Keratinocyte (primary cell): ENCODE data around the gene NSUN3. TPM values are rescaled to one million over a fixed set of nuclear protein-coding genes. Genes with fewer than 3 reads are reported as not detected.

Experiments
- DNase-seq: peaks from one replicate; pipeline ENCODE4 v3.0.0-alpha.2; 2011; ENCODE audit warnings: low read depth, missing footprints, low spot score
- FAIRE-seq: peaks from 2 replicates; lab custom pipeline; 2011; peaks lifted over from hg19 to GRCh38; lab: Jason Lieb, UNC
- H2AFZ ChIP-seq: 2 replicates; pipeline ENCODE4 v1.6.0; 2012; ENCODE audit warnings: low read length, control low read depth, inconsistent platforms; ENCODE audit not compliant: control insufficient read depth
- H3K27ac ChIP-seq: 2 replicates; pipeline ENCODE4 v1.5.1; 2011; ENCODE audit warnings: low read length; ENCODE audit not compliant: control insufficient read depth, insufficient read depth
- H3K27me3 ChIP-seq: 3 replicates; pipeline ENCODE4 v1.6.0; 2011; ENCODE audit warnings: low read length; ENCODE audit not compliant: control insufficient read depth, insufficient read depth; ENCODE audit errors: extremely low read depth
- H3K36me3 ChIP-seq, 2 experiments: 2 replicates in 1 of 2; 3 replicates in 1 of 2; pipeline ENCODE4 v1.5.1; 2011; ENCODE audit warnings: low read length in 2 of 2, mild to moderate bottlenecking in 1 of 2; ENCODE audit not compliant: control insufficient read depth in 2 of 2, insufficient read depth in 2 of 2; ENCODE audit errors: extremely low read depth in 1 of 2
- H3K4me1 ChIP-seq: 3 replicates; pipeline ENCODE4 v1.5.1; 2011; ENCODE audit warnings: low read length; ENCODE audit not compliant: control insufficient read depth, insufficient read depth; ENCODE audit errors: extremely low read depth
- H3K4me2 ChIP-seq: 3 replicates; pipeline ENCODE4 v1.6.0; 2011; ENCODE audit warnings: low read depth, low read length; ENCODE audit not compliant: control insufficient read depth, insufficient read depth; ENCODE audit errors: extremely low read depth
- H3K4me3 ChIP-seq, 3 experiments: fragments of 200-600 bp in 1 of 3; sonication (generic) in 1 of 3; 2 replicates in 2 of 3; 3 replicates in 1 of 3; pipeline ENCODE4 v1.5.1; 2011 to 2016; ENCODE audit warnings: low read length in 3 of 3, mild to moderate bottlenecking in 3 of 3, control low read depth in 2 of 3, inconsistent platforms in 1 of 3, low read depth in 1 of 3, mixed read lengths in 1 of 3, mixed run types in 1 of 3, moderate library complexity in 1 of 3; ENCODE audit not compliant: control insufficient read depth in 2 of 3, insufficient read depth in 2 of 3; ENCODE audit errors: extremely low read depth in 1 of 3
- H3K79me2 ChIP-seq: 2 replicates; pipeline ENCODE4 v1.6.0; 2012; ENCODE audit warnings: low read length; ENCODE audit not compliant: control insufficient read depth, insufficient read depth
- H3K9ac ChIP-seq: 3 replicates; pipeline ENCODE4 v1.6.0; 2011; ENCODE audit warnings: low read length; ENCODE audit not compliant: control insufficient read depth, insufficient read depth; ENCODE audit errors: extremely low read depth
- H3K9me1 ChIP-seq: 3 replicates; pipeline ENCODE4 v1.6.0; 2011; ENCODE audit warnings: low read length; ENCODE audit not compliant: control insufficient read depth, insufficient read depth; ENCODE audit errors: extremely low read depth
- H3K9me3 ChIP-seq: 2 replicates; pipeline ENCODE4 v1.5.1; 2012; ENCODE audit warnings: low read depth, low read length; ENCODE audit not compliant: control insufficient read depth
- H4K20me1 ChIP-seq: 3 replicates; pipeline ENCODE4 v1.6.0; 2011; ENCODE audit warnings: low read length; ENCODE audit not compliant: control insufficient read depth, insufficient read depth; ENCODE audit errors: extremely low read depth
- EZH2 ChIP-seq: IDR thresholded peaks from one replicate; pipeline ENCODE4 v1.6.1; 2012; ENCODE audit warnings: inconsistent platforms, mild to moderate bottlenecking, low read length, moderate library complexity
- dilution Hi-C: fragments of 300-500 bp; cut with MboI; formaldehyde crosslinking; loops from one replicate; pipeline ENCODE4 v1.7.0; 2020; ENCODE audit warnings: low sequenced_read_pairs; ENCODE audit not compliant: extremely low pct_ligation_motif_present
- polyA plus RNA-seq, 5 experiments: library from polyadenylated mRNA; depleted of rRNA in 3 of 5; stranded (reverse) in 3 of 5; stranded (forward) in 1 of 5; unstranded in 1 of 5; fragments of >200 nt; gene quantifications; 1 replicate in 1 of 5; 2 replicates in 3 of 5; 3 replicates in 1 of 5; pipeline versions ENCODE4 v1.2.1 to v1.2.3, GENCODE V29; 2011 to 2012; ENCODE audit warnings: missing spikeins in 2 of 5, low read depth in 1 of 5, low replicate concordance in 1 of 5
- TF ChIP-seq, protein P1 (sequence below), 3 experiments: IDR thresholded peaks in 1 of 3; conservative IDR thresholded peaks in 1 of 3; optimal IDR thresholded peaks in 1 of 3; 2 replicates in 2 of 3; 3 replicates in 1 of 3; pipeline versions ENCODE3 to v1.5.1; 2011; ENCODE audit warnings: low read length in 3 of 3, mild to moderate bottlenecking in 3 of 3, moderate library complexity in 2 of 3, control low read depth in 1 of 3, inconsistent platforms in 1 of 3; ENCODE audit not compliant: insufficient read depth in 2 of 3; ENCODE audit errors: extremely low read depth in 1 of 3

Gene NSUN3
- polyA plus RNA-seq, 1 donor (not counting 4 experiments of a cell fraction or from before 2014, with no cell fraction given): 6.4 TPM

- no peaks in the 10 kb centered on the region for H3K9me1 ChIP-seq
- H3K4me3 ChIP-seq: no peak overlapping the region
- no peak overlapping the region for H3K9ac ChIP-seq
- TF ChIP-seq, protein P1, sequence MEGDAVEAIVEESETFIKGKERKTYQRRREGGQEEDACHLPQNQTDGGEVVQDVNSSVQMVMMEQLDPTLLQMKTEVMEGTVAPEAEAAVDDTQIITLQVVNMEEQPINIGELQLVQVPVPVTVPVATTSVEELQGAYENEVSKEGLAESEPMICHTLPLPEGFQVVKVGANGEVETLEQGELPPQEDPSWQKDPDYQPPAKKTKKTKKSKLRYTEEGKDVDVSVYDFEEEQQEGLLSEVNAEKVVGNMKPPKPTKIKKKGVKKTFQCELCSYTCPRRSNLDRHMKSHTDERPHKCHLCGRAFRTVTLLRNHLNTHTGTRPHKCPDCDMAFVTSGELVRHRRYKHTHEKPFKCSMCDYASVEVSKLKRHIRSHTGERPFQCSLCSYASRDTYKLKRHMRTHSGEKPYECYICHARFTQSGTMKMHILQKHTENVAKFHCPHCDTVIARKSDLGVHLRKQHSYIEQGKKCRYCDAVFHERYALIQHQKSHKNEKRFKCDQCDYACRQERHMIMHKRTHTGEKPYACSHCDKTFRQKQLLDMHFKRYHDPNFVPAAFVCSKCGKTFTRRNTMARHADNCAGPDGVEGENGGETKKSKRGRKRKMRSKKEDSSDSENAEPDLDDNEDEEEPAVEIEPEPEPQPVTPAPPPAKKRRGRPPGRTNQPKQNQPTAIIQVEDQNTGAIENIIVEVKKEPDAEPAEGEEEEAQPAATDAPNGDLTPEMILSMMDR (optimal IDR thresholded peaks at IDR 0.05 in 1 of 3, IDR thresholded peaks at IDR 0.05 in 1 of 3, conservative IDR thresholded peaks at IDR 0.05 in 1 of 3; ENCODE audit: extremely low read depth in 1 of 3, insufficient read depth in 2 of 3, low read length in 3 of 3): no peak
- TF ChIP-seq EZH2: no peak
- dilution Hi-C loops: no loop called here
- H3K36me3 ChIP-seq: peaks cover 0 to 5% of the 10 kb centered on the region in 2 experiments
- H3K4me1 ChIP-seq: no peaks in the 10 kb centered on the region
- H3K4me2 ChIP-seq: no peak overlapping the region
- no peak overlapping the region for H2AFZ ChIP-seq
- H3K27me3 ChIP-seq: no peaks in the 10 kb centered on the region
- no peaks in the 10 kb centered on the region for H4K20me1 ChIP-seq
- no peaks in the 10 kb centered on the region for H3K9me3 ChIP-seq
- no peaks in the 10 kb centered on the region for H3K79me2 ChIP-seq
- H3K27ac ChIP-seq: no peak overlapping the region
- DNase-seq (no peak), FAIRE-seq (no peak)
Observed at GRCh38 chr3:94098452-94098851, 35.6 kb downstream of the NSUN3 start.

DNA sequence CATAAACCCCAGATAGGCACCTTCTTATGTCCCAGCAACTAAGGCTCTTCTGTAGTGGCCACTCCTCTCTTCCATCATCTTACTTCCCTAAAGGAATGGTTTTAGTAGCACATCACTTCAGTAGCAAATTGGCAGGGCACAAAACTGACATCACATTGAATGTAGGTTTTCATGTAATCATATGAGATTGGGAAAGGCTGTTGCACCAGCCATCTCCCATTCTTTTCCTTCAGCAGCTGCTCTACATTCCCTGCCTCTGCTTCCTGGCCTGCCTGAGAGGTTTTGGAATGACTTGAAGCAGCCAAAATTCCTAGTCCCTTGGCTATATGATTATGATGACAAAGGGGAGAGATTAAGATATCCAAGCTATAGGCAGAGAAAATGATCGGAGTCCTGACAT, 36.5 kb downstream of the NSUN3 start:
- no peaks in the 10 kb centered on the region for H3K79me2 ChIP-seq
- DNase-seq: no peak
- H3K9ac ChIP-seq: no peak overlapping the region
- no peaks in the 10 kb centered on the region for H3K27me3 ChIP-seq
- H3K4me2 ChIP-seq: no peak overlapping the region
- H2AFZ ChIP-seq: no peak overlapping the region
- no peak for FAIRE-seq
- H3K4me3 ChIP-seq: no peak overlapping the region
- no peaks in the 10 kb centered on the region for H3K9me3 ChIP-seq
- H4K20me1 ChIP-seq: no peaks in the 10 kb centered on the region
- no peaks in the 10 kb centered on the region for H3K9me1 ChIP-seq
- H3K4me1 ChIP-seq: no peaks in the 10 kb centered on the region
- no peak for TF ChIP-seq EZH2
- TF ChIP-seq, protein P1 (optimal IDR thresholded peaks at IDR 0.05 in 1 of 3, IDR thresholded peaks at IDR 0.05 in 1 of 3, conservative IDR thresholded peaks at IDR 0.05 in 1 of 3; ENCODE audit: extremely low read depth in 1 of 3, insufficient read depth in 2 of 3, low read length in 3 of 3): no peak
- H3K27ac ChIP-seq: no peak overlapping the region
- dilution Hi-C loops: no loop called here
- H3K36me3 ChIP-seq: peaks cover 0 to 5% of the 10 kb centered on the region in 2 experiments
